ENCODE results near the gene TMEM145.

GRCh38 chr19:42278452-42279154, 34.5 kb upstream of the TMEM145 start:
- TF ChIP-seq CTCF (conservative IDR thresholded peaks at IDR 0.05) (no peak), EZH2 (IDR thresholded peaks at IDR 0.05; ENCODE audit: low read depth) (no peak)

Measured in PC-9 (cell line).